Jurkat, Clone E6-1 (cell line): ENCODE measurements around the gene GPRIN2.
A peak's percentile ranks its signal among the peaks of the same experiment; 100 is the strongest.
"Not testable (repeated sequence)": the region's sequence is repeated elsewhere in the genome, so short reads cannot be mapped to it uniquely, and the experiment has no call there.

Source experiments
- DNase-seq: peaks from one replicate; pipeline ENCODE4 v3.0.0-alpha.2; 2011; ENCODE audit warnings: low read depth, low spot score
- H3K4me3 ChIP-seq: 2 replicates; pipeline ENCODE4 v1.5.1; 2011; ENCODE audit warnings: mild to moderate bottlenecking, low read length, control low read depth, moderate library complexity

The GPRIN2 gene

DNA sequence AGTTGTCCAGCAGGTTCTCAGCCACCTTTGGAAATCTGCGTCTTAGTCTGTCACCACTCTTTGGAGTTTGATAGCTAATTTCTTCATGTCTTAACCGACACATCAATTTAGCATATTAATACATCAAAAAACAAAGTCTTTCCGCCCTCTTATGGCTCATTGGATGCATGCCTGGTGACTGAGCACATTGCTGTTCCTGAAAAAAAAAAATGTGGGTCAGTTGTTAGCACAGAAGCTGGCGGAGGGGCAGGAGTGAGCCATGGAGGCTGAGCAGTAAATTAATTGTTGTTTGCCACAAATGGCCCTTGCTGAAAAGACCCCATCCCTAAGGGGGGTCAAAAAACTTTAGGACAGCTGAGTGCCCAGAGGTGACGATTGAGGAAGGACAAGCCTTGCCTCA is 16.9 kb upstream of the GPRIN2 start:
- H3K4me3 ChIP-seq, DNase-seq: not testable (repeated sequence)

DNA sequence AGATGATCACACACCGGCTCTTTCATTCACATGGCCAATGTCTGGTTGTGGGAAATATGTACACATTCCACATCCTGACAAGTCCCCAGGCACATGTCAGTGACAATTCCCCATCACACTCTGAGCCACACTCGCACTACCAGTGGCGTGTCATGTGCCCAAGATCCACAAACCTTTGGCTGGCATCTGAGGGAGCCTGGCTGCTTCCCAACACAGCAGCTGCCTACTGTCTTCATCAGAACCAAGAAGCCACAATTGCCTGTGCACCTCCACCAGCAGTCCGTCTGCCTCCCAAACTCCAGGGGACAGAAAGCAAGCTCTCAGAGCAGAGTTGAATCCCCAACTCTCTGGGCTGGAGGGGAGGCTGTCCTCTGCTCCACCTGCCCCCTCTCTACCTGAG is 16.3 kb upstream of the GPRIN2 start:
- not testable (repeated sequence) for H3K4me3 ChIP-seq, DNase-seq

DNA sequence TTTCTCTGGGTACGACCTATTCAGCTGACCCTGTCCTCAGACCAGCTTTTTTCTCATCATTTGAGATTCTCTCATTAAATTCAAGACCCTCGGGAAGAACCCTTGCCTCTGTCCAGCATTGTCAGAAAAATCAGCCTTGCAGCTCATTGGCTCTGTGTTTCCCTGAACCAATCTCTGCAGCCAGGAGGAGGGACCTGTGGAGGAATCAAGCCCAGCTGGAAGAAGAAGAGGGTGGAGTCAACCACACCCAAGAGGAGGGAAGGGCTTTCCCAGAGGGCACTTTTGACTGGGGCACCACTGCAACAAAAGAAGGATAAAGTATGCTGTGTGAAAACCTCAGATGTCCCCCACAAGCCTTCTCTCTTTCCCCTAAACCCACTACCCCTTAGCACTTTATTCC is 14.2 kb upstream of the GPRIN2 start:
- DNase-seq, H3K4me3 ChIP-seq: not testable (repeated sequence)

DNA sequence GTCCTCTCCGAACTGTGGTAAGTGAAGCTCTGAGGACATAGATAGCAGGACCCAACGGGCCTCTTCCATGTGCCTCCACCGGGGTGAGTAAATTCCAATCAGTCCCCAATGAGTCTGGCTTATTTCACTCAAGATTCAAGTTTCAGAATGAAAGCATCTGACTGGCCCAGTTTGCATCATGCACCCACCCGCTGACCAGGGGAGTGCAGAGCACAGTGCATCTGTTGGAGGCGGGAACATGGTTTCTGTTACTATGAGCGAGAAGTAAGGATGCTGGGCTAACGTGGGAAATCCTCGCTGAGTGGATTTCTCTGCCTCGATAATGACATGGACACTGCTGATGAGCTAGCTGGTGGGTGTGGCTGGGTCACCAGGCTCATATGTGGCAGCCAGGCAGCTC is 10.7 kb upstream of the GPRIN2 start:
- H3K4me3 ChIP-seq, DNase-seq: not testable (repeated sequence)

DNA sequence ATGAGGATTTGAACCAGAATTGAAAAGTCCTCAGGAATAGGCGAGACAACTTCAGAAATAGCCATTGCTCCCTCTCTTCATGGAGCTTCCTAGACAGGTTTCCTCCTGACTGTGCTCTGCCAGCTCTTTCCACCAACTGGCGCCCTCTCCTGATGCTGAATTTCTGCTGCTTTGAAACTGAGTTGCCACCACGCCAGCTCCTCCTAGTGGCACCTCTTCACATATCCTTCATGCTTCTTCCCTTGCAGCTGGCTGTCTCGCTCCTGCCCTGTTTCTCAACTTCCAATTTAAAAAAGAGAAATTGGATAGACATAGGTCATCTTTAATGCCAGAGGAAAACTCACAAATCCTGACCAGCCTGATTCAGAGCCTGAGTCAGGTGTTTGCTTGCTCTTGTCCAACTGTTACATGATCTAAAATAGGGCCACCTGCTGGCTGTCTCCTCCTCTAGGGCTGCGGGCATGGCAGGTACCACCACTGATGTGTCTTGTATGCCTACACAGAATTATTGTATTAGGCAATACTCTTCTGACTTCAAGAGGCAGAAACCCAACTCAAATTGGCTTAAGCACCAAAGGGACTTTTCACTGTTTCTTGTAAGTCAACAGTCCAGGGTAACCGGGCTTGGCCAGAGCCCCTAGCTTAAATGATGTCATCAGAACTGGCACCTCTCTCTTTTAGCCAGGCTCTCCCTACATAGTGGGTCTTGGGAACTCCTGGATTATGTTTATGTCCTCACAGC is 9.3 kb upstream of the GPRIN2 start:
- DNase-seq, result peak; percentile 61
- H3K4me3 ChIP-seq, result not testable (repeated sequence)

DNA sequence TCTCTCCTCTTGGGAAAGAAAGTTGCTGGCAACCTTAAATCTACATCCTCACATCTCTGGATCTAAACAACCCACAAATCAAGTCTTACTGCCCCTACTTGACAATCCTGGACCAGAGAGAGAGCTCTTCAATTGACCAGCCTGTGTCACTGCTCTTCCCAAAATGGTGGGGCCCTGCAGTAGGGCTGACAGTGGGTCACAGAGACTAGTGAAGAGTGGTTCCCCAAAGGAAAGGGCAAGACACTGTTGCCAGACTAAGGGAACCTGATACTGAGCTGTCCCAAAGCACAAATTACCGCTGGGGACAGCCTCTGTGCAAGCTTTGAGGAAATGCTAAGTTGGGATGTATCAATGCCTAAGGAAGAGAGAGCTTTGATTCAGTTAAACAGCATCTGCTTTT is 4.5 kb upstream of the GPRIN2 start:
- DNase-seq, result no peak
- no peak overlapping the region for H3K4me3 ChIP-seq

DNA sequence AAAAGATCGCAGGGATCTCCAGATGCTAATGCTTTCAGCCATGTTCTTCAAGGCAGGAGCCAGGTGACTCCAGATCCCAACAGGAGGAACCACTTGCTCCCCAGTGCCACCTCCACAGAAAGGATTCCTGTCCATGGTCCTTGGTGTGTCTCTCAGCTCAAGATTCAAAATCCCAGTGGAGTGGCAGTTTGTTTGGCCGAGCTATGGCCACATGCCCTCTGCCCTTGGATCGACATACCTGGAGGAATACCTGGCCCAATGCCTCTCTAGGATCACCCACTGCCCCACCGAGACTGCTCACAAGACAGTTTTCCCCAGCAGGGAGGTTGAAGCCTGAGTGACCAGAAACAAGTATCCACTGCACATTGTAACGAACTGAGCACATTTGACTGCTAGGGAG is 3.9 kb upstream of the GPRIN2 start:
- DNase-seq, result no peak
- no peak overlapping the region for H3K4me3 ChIP-seq

DNA sequence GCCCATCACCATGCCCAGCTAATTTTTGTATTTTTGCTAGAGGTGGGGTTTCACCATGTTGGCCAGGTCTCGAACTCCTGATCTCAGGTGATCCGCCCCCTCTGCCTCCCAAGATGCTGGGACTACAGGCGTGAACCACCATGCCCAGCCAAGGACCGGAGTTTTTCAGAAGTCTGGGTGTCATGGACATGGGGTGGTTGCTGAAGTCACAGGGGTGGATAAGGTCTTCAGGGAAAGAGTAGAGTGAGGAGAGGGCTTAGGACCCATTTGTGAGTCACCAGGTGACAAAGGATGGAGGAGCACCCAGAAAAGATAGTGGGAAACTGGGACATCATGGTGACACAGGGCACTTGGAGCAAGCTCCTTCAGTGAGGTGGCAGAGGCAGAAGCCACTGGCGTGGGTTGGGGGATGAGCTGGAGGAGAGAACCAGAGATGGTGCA is 2.8 kb upstream of the GPRIN2 start:
- no peak for DNase-seq
- H3K4me3 ChIP-seq, result no peak overlapping the region

DNA sequence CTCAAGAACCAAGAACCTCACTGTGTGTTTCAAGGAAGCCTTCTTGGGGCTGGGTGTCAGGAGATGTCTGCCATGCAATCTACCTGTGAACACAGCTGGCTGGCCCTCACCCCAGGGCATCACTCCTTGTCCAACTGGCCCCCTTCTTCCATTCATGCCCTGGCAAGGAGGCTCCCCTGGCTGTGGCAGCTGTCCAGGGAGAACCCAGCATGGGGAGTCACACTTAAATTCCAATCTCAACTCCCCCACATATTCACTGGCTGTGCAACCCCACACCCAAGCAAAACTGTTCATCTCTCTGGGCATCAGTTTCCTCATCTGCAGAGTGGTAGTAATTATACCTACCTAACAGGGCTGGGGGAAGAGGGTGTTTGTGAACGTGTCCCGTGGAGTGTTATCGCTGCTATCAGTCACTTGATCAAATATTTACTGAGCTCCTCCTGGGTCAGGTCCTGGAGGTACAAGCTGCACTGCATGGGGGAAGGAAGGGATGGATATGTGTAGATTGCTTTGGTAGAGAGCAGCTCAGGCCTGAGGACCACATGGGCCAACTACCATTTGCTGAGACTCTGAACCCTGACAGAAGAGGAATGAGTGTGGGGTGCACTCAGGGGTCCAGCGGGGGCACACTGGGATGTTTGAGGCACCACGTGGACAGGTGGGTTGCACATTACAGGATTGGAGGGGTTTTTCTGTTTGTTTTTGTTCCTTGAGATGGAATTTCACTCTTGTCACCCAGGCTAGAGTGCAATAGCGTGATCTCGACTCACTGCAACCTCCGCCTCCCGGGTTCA is 2.1 kb upstream of the GPRIN2 start:
- no peak for DNase-seq
- H3K4me3 ChIP-seq, result no peak overlapping the region

DNA sequence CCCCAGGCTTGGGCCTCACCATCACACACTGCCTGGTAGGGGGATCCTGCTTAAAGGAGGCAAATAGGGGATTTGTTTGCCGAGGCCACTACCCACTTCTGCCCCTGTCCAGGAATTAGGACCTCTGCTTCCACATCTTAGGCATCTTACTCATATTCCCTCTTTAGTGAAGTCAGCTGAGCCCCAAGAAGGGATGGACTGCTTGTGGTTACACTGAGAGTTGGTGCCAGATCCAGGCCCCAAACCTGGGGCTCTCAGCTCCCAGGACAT is 1.6 kb upstream of the GPRIN2 start:
- DNase-seq, result no peak
- H3K4me3 ChIP-seq, result no peak overlapping the region

DNA sequence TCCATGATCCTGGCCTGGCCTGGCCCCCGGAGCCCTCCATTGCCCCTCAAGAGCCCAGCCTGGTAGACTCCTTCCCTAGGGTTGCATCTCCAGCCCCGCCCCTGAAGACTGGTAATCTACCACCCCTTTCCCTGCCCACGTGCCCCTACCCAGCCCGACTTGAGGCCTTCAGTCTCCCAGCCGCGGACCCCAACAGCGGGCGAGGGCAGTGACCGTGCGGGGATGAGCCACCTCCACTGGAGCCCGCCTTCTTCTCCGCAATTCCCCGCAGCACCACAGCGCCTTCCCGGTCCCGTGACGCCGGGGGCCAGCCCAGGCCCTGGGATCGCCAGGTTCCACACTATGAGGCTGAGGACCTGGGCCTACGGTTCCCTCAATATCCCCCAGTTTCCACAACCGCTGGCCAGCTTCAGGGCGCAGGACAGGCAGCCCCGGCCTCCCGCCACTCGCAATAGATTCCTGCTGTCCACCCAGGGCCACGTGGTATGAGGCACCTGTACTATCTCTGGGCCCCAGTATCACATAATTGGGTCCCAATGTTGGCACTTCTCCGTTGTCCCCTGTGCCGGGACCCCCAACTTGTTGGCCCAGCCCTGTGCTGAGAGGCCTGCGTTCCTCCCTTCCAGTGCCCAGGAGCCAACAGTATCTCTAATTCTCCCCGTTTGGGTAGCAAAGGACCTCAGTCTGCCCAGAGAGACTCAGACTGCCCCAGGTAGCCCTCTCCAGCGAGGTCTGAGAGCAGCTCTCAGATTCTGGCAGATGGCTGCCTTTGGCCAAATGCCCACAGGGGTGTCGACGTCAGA is 1.1 kb upstream of the GPRIN2 start:
- no peak for DNase-seq
- H3K4me3 ChIP-seq, result no peak overlapping the region

DNA sequence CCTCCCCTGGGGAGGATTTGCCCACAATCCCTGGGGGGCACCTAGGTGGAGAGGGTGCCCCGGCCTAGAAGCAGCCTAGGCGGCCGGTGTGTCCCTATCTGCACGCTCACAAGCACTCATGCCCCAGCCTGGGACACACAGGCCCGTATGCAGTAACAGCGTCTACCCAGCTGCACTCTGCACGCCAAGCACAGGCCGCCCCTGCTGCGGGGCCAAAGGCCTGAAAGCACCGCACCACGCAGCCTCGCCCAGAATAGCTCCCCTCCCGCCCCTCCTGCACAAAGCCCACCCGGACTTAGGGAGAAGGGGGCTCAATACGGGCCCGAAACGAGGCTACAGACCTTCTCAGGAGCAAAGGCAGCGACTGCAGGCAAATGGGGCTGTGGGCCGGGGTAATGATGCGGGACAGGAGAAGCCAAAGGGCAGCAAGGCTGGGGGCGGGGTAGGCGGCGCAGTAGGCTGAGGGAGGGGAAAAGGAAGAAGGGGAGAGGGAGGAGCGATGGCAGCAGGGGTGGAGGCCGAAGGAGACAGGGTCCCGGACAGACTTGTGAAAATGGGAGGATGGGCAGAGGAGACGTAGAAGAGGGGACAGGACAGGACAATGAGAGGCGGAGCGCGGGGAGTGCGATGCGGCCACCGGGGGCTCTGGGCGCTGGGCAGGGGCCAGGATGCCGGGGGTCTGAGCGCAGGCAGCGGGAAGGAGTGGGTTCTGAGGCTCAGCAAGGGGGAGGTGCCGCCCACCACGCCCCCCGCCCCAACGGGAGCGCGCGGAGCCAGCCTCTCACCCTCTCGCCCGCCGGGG is 544 bp downstream of the GPRIN2 start:
- no peak overlapping the region for H3K4me3 ChIP-seq
- DNase-seq, result no peak

DNA sequence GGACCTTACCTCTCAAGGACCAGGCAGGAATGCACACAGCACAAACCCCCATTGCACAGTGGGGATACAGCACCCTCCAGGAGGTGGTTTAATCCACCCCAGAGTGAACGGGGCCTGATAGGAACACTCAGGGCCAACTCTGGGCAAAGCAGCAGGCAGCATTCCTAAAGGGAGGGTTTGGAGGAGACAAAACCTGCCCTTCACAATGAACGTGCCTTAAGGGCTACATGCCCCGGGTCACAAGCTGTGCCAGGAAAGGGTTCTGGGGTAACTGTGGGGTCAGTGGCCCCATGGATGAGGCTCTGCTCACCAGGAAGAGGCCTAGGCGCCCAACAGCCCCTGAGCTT is 1.1 kb downstream of the GPRIN2 start:
- DNase-seq, result no peak
- no peak overlapping the region for H3K4me3 ChIP-seq

DNA sequence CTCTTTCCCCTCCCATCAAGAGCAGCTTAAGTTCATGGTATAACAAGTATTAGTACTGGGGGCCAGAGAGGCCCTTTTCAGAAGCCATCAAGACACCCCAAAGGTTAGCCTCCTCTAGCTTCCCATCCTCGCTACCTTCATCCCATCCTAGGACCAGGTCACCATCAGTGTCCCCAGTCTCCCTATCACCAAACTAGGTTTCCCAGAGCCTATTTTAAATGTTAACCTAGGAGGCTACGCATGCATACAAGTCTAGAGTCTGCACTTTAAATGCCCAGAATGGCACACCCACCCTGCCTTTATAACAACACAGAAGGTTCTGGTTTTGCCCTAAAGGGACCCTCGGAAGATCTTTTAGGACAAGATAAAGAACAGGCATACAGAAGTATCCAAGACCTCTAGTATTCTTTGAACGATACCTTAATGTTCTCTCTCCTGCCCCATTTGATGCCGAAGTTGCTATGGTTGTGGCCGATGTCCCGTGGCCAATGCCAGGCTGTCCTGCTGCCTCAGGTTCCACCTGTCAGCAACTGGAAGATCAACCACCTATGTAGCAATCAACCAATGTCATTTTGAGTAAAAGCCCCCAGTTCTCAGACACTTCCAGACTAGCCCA is 2.2 kb downstream of the GPRIN2 start:
- H3K4me3 ChIP-seq, result no peak overlapping the region
- DNase-seq, result no peak

DNA sequence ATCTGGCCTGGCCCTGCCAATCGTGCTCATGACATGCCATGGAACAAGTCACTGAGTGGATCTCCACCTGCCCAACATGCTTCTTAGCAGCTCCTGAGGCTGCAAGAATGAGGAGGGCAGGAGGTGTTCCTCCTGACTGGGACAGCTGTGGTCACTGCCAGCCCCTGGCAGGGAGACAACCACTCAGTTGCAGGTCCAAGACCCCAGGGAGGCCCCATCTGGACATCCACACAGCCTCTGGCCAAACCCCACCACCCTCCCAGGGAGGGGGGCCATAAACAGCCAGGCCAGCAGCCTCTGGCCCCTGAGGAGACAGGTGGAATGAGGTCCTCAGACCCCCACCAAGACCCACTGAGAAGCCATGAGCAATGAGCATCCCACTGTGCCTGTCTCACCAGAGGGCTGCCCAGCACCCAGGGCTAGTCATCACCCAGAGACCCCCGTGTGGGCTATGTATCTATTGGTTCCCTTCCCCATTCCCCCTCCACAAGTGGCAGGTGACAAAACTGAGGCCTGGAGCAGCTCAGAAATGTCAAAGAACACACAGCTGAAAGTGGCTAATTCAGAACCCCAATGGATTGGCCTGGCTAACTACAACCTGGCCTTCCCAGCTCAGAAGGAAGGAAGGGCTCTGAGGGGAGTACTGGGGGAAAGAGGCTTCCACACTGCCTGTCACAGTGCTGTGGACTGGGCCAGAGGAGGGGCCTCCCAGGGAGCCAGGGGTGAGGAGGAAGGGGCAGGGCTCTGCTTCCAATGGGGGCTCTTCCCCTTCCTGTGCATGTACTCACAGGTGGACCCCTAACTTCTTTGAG is 3.0 kb downstream of the GPRIN2 start:
- no peak for DNase-seq
- H3K4me3 ChIP-seq, result no peak overlapping the region

DNA sequence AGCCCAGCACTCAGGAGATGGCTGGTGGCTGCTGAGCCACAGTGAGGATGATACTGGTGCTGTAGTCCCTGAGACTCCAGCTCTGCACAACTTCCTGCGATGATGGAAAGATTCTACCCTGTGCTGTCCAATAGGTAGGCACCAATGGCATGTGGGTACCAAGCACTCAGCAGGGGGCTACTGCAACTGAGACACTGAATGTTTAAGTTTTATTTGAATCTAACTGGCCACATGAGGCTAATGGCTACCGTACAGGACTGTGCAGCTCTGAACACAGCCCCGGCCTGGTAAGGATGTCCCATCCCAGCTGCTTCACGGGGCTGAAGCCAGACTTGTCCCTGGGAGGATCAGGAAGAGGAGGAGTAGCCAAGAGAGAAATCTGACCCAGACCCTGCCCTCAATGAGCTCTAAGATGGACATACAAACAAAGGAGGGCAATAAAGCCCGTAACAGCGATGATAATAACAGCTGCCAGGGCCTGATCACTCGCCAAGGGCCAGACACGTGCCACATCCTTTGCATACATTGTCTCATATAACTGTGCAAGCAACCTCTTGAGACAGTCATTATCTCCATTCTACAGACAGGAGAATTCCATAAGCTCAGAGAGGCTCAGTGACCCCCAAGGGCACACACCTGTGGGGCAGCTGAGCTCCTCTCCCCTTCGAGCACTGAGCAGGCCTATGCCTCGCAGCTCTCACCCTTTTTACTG is 3.8 kb downstream of the GPRIN2 start:
- DNase-seq, result no peak
- H3K4me3 ChIP-seq, result no peak overlapping the region

DNA sequence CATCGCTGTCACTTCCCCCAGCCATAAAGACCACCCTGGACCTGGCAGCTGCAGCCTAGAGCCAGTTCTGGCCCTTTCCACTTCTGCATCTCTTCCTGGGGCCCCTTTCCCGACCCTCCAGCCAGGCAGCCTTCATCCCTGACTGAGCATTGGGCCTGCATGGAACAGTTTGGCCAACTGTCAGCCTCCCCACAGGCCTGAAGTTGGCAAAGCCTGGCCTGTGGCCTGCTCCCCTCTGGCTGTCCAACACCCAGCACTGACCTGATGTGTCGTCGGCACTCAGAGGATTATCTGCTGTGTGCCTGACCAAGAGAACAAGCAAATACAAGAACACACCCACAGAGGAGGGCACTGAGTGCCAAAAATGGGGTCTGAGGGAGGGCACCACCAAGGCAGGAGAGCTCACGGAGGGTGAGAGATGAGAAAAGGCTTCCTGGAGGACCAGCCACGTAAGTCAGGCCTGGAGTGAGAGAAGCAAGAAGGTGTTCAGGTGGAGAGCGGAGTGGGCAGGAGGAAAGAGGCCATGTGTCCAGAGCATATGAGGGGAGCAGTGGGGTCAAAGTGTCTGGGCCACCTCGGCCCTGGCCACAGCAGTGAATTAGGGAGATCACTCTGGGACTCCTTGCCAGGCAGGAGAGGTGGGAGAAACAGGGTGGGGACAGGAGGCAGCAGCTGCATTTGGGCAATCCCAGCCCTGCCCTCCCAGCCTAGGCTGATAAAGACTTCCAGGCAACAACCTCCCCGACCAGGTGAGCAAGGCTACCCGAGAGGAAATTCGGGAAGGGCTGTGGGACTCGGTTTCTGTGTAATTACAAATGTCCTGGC is 4.5 kb downstream of the GPRIN2 start:
- DNase-seq, result no peak

More for the DNA sequence above, 4.5 kb downstream of the GPRIN2 start:
- no peak overlapping the region for H3K4me3 ChIP-seq
